ENCODE measurements around the gene PPP1R14D. TPM values are rescaled to one million over a fixed set of nuclear protein-coding genes. Genes with fewer than 3 reads are reported as not detected.

The PPP1R14D gene
- total and polyA plus RNA-seq, 2 donors (not counting 3 experiments of a cell fraction or from before 2014, with no cell fraction given): not detected

- no peaks in the 10 kb centered on the region for H3K27me3 ChIP-seq (ENCODE audit: control insufficient read depth in 2 of 2, insufficient read depth in 2 of 2, low read length in 2 of 2)
- no peak overlapping the region for H3K4me2 ChIP-seq (ENCODE audit: insufficient read depth, low read length)
- no peaks in the 10 kb centered on the region for H4K20me1 ChIP-seq (replicated peaks; ENCODE audit: control insufficient read depth, extremely low read depth, insufficient read depth, low read length)
- TF ChIP-seq GATA2 (IDR thresholded peaks at IDR 0.05; ENCODE audit: insufficient read depth, insufficient read length, low read depth, low read length) (no peak), MYC (IDR thresholded peaks at IDR 0.05; ENCODE audit: low read depth, low read length) (no peak), EZH2 (IDR thresholded peaks at IDR 0.05; ENCODE audit: borderline replicate concordance, low read depth, low read length, severe bottlenecking) (no peak), POLR2AphosphoS5 (IDR thresholded peaks at IDR 0.05; ENCODE audit: insufficient read depth, low read depth, low read length) (no peak)
- TF ChIP-seq, protein P1, sequence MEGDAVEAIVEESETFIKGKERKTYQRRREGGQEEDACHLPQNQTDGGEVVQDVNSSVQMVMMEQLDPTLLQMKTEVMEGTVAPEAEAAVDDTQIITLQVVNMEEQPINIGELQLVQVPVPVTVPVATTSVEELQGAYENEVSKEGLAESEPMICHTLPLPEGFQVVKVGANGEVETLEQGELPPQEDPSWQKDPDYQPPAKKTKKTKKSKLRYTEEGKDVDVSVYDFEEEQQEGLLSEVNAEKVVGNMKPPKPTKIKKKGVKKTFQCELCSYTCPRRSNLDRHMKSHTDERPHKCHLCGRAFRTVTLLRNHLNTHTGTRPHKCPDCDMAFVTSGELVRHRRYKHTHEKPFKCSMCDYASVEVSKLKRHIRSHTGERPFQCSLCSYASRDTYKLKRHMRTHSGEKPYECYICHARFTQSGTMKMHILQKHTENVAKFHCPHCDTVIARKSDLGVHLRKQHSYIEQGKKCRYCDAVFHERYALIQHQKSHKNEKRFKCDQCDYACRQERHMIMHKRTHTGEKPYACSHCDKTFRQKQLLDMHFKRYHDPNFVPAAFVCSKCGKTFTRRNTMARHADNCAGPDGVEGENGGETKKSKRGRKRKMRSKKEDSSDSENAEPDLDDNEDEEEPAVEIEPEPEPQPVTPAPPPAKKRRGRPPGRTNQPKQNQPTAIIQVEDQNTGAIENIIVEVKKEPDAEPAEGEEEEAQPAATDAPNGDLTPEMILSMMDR (IDR thresholded peaks at IDR 0.05; ENCODE audit: extremely low read depth in 1 of 2, insufficient read depth in 1 of 2, low read depth in 1 of 2, low read length in 2 of 2): peak; percentile 61 to 88
- ChIA-PET CTCF (interaction anchor here (0.6 to 1.9 kb wide), 28 partner anchors 9 to 263 kb away, joined by 3 to 39 read pairs (median 6); partner anchors contain the start of genes C15orf62, CCDC32, DNAJC17 and GCHFR), POLR2A (no interaction called here)
- BruUV-seq (replicated peaks): no TSS peak
- no peak overlapping the region for H2AFZ ChIP-seq (ENCODE audit: low read depth, low read length)
- dilution Hi-C loops (cut with MboI; ENCODE audit: extremely low pct_ligation_motif_present, low sequenced_read_pairs) (no loop called here), intact Hi-C loops (cut with micrococcal nuclease) (loop anchor here (1.0 to 2.0 kb wide), 3 partner anchors 36 to 103 kb away; no protein-coding TSS in a partner anchor)
- H3K4me3 ChIP-seq (replicated peaks in 1 of 3; ENCODE audit: insufficient read depth in 1 of 3, low read depth in 1 of 3, low read length in 3 of 3): no peak overlapping the region
- H3K9ac ChIP-seq (replicated peaks; ENCODE audit: extremely low read depth, insufficient read depth, low read length): no peak overlapping the region
- peak; percentile 73 for FAIRE-seq
- H3K36me3 ChIP-seq (ENCODE audit: control insufficient read depth in 2 of 2, extremely low read depth in 1 of 2, insufficient read depth in 2 of 2, low read length in 2 of 2): peaks cover 0 to 6% of the 10 kb centered on the region in 2 experiments
- H3K79me2 ChIP-seq (ENCODE audit: control insufficient read depth, insufficient read depth, low read length): peaks cover 9% of the 10 kb centered on the region
- H3K9me3 ChIP-seq (replicated peaks; ENCODE audit: control insufficient read depth, insufficient read depth, low read length): no peaks in the 10 kb centered on the region
- peaks cover 11% of the 10 kb centered on the region for H3K4me1 ChIP-seq (ENCODE audit: control insufficient read depth, extremely low read depth, insufficient read depth, low read length)
- DNase-seq (ENCODE audit: low read depth, low spot score): peak; percentile 63
- H3K27ac ChIP-seq (ENCODE audit: insufficient read depth, low read depth, low read length): no peak overlapping the region
- no peaks in the 10 kb centered on the region for H3K9me1 ChIP-seq (replicated peaks; ENCODE audit: control insufficient read depth, extremely low read depth, insufficient read depth, low read length)
Measured at GRCh38 chr15:40782609-40783227, 45.8 kb downstream of the PPP1R14D start.

All from endothelial cell of umbilical vein (primary cell).